GM12878 (cell line): ENCODE results near the gene PDGFB.

Experiments used
- EZH2 ChIP-seq: IDR thresholded peaks from 2 replicates; pipeline ENCODE4 v1.6.1; 2012; ENCODE audit warnings: low read depth, mild to moderate bottlenecking, control low read depth, inconsistent platforms, low read length, borderline replicate concordance; ENCODE audit not compliant: control insufficient read depth
- GATAD2B ChIP-seq: fragments of 450-650 bp; conservative IDR thresholded peaks from 2 replicates; pipeline ENCODE4 v1.6.1; 2017; ENCODE audit warnings: low read depth, mild to moderate bottlenecking, moderate library complexity

DNA sequence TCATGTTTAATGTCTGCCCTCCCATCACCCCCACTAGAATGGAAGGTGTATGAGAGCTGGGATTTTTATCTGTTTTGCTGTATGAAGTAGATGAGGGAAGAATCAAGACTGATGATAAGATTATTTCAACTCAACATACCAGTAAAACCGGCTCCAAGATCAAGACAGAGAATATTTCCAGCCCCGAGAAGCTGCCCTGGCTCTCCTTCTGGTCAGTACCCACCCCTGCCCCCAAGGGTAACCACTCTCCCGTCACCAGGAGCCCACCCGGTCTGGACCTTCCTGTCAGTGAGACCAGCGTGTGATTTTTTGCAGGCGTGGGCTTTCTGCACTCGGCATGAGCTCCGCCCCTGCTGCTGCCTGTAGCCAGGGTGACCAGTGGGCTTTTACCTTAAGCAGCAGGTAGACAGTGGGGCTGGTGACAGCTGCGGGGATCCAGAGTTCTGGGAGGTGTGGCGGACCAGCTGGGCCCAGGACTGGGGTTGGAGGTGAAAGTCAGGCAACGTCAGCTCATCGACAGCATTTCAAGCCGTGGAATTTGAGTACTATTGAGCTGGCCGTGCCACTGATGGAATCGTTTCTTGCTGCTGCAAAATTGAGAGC lies 49.1 kb upstream of the PDGFB start:
- TF ChIP-seq EZH2 (no peak), GATAD2B (no peak)
